GM19035 (cell line): ENCODE measurements around the gene NIPAL4.
A peak's percentile ranks its signal among the peaks of the same experiment; 100 is the strongest.
"Not testable (repeated sequence)": the region's sequence is repeated elsewhere in the genome, so short reads cannot be mapped to it uniquely, and the experiment has no call there.

Experiments
- ATAC-seq: cut with Tn5 transposase; IDR thresholded peaks from one replicate; pipeline ENCODE4 v1.9.1; 2021; ENCODE audit not compliant: unreplicated experiment

The NIPAL4 gene

GRCh38 chr5:157459715-157460599 lies at the start of gene NIPAL4:
Gene NIPAL4 (plus strand): TSS chr5:157460213. CDS start chr5:157460321, 108 bp downstream.
- ATAC-seq: no peak

- no peak for ATAC-seq
These were observed 44.2 kb upstream of the NIPAL4 start for GRCh38 chr5:157415838-157416237.

GRCh38 chr5:157419521-157419920 lies 40.5 kb upstream of the NIPAL4 start:
- not testable (repeated sequence) for ATAC-seq

DNA sequence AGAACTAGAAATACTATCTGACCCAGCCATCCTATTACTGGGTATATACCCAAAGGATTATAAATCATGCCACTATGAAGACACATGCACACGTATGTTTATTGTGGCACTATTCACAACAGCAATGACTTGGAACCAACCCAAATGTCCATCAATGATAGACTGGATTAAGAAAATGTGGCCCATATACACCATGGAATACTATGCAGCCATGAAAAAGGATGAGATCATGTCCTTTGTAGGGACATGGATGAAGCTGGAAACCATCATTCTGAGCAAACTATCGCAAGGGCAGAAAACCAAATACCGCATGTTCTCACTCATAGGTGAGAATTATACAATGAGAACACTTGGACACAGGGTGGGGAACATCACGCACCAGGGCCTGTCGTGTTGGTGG lies 30.1 kb upstream of the NIPAL4 start:
- not testable (repeated sequence) for ATAC-seq

- ATAC-seq: peak; percentile 88
These were observed 28.3 kb upstream of the NIPAL4 start for GRCh38 chr5:157431544-157432200.

DNA sequence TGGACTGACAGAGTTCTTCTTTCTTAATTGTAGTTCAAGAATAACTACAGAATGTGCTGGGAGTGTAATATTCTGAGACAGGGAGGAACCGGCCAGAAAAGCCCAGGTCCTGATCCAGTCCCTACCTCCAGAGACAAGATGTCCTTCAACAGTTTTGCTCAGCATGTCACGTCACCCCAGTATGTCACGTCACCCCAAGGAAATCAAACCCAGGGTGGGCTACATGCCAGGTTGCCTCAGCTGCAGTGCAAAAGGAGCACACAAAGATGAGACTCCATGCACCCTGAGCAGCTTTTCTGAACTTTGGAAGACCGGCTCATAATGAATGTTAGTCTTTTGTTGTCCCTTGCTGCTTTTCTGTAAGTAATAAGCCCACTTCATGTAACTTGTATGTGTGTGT lies 25.9 kb upstream of the NIPAL4 start:
- ATAC-seq: no peak

GRCh38 chr5:157443041-157443549 lies 16.9 kb upstream of the NIPAL4 start:
- no peak for ATAC-seq

DNA sequence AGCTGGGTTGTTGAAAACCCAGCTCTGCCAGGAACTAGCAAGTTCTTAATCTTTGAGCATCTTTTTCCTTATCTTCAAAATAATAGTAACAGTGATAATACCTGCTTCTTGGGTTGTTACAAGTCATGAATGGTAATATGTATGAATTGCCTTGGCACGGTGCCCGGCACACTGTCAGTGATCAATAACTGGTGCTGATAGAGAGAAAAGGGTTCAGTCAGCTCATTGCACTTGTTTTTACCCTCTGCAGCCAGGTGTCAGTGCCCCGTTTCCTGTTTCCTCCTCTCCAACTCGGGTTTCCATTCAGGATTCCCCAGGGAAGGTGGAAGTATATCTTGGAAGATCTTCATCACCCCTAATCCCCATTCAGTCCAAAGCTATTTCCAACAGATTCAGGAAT lies 15.8 kb upstream of the NIPAL4 start:
- no peak for ATAC-seq

DNA sequence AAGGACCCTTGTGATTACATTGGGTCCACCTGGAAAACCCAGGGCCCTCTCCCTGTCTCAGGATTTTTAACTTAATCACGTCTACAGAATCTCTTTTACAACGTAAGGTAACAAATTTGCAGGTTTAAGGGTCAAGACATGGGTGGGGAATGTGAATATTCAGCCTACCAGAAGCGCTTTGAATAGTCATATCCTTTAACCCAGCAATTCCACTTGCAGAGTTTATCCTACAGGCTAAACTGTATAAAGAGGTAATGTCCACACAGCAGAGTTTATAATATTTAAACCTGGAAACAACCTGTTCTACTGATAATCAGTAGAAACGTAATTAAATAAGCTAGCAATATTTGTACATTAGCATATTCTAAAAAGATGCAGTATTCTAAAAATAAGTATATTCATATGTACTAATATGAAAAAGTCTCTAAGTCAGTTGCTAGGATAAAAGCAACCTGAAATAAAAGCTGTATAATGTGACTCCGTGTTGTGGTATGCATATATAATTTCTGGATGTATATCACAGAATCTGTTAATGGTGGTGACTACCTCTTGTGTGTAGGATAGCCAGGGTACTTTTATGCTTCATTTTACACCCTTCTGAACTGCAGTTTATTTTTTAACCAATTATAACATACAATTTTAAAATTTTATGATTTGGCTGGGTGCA lies 14.1 kb upstream of the NIPAL4 start:
- ATAC-seq: no peak

- no peak for ATAC-seq
These were observed 13.5 kb upstream of the NIPAL4 start for GRCh38 chr5:157446412-157446935.

DNA sequence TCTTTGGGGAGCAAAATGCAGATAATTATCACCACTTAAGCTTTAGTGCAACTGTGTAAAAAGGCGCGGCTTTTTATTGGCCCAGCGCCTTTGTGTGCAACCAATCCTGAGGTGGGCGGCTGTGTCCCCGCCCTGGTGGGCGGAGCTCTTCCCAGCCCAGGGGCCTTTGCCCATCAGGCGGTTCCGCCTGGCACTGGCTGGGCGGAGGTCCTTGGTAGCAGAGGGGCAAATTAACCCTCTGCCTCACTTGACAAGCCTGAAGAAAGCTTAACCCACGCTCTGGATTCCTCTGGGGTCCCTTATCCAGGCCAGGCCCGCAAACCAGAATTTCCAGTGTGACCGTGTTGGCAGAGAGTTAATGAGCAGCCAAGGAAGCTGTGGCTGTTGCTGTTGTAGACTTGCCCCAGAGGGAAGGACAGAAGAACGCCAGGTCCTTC lies 12.8 kb upstream of the NIPAL4 start:
- ATAC-seq: no peak

- ATAC-seq: no peak
These were observed 10.8 kb upstream of the NIPAL4 start for GRCh38 chr5:157449011-157449723.

DNA sequence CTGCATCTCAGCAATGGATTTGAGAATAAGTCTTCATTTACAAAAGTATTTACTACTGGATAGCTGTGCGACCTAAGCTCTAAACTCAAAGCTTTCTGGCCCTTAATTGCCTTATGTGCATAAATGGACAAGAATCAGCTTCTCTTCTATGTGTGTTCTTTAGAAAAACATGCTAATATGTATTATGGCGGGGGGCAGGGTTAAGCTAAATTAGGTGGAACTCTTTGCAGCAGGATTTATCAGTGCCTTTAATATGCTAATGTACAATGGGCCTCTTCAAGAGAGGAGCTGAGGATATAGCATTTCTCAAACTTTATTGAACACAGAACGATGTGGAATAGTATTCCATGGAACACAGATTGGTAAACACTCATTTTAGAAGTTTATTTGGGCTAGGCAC lies 10.0 kb upstream of the NIPAL4 start:
- no peak for ATAC-seq

- ATAC-seq: no peak
These were observed 8.2 kb upstream of the NIPAL4 start for GRCh38 chr5:157451806-157452205.

GRCh38 chr5:157454273-157454672 lies 5.7 kb upstream of the NIPAL4 start:
- no peak for ATAC-seq

- ATAC-seq: no peak
These were observed 5.0 kb upstream of the NIPAL4 start for GRCh38 chr5:157455057-157455456.

DNA sequence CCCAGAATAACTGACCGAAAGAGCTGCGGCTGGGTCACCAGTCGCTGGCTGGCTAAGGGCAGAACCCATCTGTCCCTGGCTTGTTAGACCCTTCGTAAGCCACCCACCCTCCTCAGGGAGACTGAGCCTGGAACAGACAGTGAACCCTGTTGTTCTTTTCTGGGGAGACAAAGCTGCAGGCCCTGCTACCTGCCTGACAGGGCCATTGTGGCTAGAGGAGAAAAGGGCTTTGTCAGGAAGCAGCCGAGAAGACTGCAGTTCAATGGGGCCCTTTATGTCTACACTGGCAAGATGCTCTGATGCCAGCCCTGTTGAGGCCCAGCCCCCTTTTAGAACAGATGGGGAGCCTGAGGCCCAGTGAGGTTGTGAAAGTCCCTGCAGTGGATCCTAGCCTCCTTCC lies 3.7 kb upstream of the NIPAL4 start:
- ATAC-seq: no peak

- ATAC-seq: no peak
These were observed 2.6 kb upstream of the NIPAL4 start for GRCh38 chr5:157457391-157457790.

DNA sequence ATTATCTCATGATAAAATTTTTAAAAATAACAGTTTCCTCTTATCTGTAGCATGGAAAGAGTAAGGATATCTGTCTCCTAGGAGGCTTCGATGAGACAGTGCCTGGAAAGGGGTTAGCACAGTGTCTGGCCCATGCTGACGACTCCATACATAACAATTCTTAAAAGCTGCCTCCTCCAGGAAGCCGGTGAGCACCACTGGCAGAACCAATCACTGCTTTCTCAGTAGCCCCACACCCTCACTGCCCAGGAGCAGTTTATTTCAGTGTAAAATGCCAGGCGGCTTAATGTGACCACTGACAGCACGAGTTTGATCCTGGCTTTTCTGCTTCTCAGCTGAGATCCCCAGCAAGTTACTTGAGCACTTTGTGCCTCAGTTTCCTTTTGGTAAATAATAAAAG lies 1.2 kb upstream of the NIPAL4 start:
- no peak for ATAC-seq

GRCh38 chr5:157460921-157461792 lies 1.1 kb downstream of the NIPAL4 start:
- ATAC-seq: no peak
